HL-60 (cell line): Measurements from ENCODE around the gene FANCC.

Experiments used
- DNase-seq, 2 experiments: peaks; one replicate each; pipeline ENCODE4 v3.0.0-alpha.2; 2010 to 2020; ENCODE audit warnings: low read depth in 1 of 2, low spot score in 1 of 2
- H3K27ac ChIP-seq: fragments of 250-450 bp; sonication (Bioruptor Pico); replicated peaks from 2 replicates; pipeline ENCODE4 v1.5.1; 2020; ENCODE audit warnings: mild to moderate bottlenecking, moderate library complexity
- H3K27me3 ChIP-seq: fragments of 250-450 bp; sonication (Bioruptor Pico); 2 replicates; pipeline ENCODE4 v1.5.1; 2021; ENCODE audit warnings: mild to moderate bottlenecking, moderate library complexity; ENCODE audit not compliant: insufficient read depth, poor library complexity, severe bottlenecking
- H3K4me3 ChIP-seq: replicated peaks from 2 replicates; pipeline ENCODE4 v1.5.1; 2011; ENCODE audit warnings: mild to moderate bottlenecking, control low read depth, low read length; ENCODE audit not compliant: insufficient read depth
- GABPA ChIP-seq: IDR thresholded peaks from 2 replicates; pipeline ENCODE4 v1.6.1; 2012; ENCODE audit warnings: low read depth
- POLR2AphosphoS5 ChIP-seq: IDR thresholded peaks from 2 replicates; pipeline ENCODE4 v1.6.1; 2012; ENCODE audit warnings: low read depth
- SPI1 ChIP-seq: IDR thresholded peaks from 2 replicates; pipeline ENCODE4 v1.6.1; 2012; ENCODE audit warnings: low read depth, mild to moderate bottlenecking, borderline replicate concordance
- TF ChIP-seq, protein P1 (sequence below): IDR thresholded peaks from 2 replicates; pipeline ENCODE4 v1.6.1; 2012; ENCODE audit warnings: low read depth; ENCODE audit not compliant: insufficient replicate concordance
- TF ChIP-seq, protein P2 (sequence below): IDR thresholded peaks from one replicate; pipeline ENCODE4 v1.5.1; 2011; ENCODE audit warnings: low read length, control low read depth, inconsistent platforms; ENCODE audit not compliant: insufficient read depth

The FANCC gene

DNA sequence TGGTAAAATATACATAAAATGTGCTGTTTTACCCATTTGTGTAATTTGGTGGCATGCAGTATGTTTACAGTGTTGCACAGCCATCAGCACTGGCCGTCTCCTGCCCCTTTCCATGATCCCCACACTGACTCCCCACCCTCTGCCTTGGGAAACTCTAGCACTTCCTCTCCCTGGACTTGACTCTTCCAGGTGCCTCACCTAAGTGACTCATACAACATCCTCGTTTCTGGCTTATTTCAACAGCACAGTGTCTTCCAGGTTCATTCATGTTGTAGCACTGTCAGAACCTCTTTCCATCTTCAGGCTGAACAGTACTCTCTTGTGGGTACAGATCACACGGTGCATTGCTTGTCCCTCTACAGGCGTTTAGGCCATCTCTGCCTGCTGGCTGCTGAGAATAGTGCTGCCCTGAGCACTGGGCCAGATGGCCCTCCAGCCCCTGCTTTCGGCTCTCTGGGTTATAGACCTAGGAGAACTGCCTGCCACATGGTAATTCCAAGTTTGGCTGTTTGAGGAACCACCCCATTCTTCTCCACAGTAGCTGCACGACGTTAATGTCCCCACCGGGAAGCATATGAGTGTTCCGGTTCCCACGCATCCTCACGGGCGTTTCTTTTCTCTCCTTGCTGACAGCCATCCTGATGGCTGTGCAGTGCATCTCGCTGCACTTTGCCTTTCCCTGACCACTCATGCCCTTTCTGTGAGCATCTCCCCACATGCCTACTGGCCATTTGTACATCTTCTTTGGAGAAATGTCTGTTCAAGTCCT, 211.8 kb downstream of the FANCC start:
- DNase-seq, result no peak
- Histone ChIP-seq H3K4me3 (no peak overlapping the region), H3K27ac (no peak overlapping the region), H3K27me3 (no peaks in the 10 kb centered on the region)
- TF ChIP-seq, protein P1, sequence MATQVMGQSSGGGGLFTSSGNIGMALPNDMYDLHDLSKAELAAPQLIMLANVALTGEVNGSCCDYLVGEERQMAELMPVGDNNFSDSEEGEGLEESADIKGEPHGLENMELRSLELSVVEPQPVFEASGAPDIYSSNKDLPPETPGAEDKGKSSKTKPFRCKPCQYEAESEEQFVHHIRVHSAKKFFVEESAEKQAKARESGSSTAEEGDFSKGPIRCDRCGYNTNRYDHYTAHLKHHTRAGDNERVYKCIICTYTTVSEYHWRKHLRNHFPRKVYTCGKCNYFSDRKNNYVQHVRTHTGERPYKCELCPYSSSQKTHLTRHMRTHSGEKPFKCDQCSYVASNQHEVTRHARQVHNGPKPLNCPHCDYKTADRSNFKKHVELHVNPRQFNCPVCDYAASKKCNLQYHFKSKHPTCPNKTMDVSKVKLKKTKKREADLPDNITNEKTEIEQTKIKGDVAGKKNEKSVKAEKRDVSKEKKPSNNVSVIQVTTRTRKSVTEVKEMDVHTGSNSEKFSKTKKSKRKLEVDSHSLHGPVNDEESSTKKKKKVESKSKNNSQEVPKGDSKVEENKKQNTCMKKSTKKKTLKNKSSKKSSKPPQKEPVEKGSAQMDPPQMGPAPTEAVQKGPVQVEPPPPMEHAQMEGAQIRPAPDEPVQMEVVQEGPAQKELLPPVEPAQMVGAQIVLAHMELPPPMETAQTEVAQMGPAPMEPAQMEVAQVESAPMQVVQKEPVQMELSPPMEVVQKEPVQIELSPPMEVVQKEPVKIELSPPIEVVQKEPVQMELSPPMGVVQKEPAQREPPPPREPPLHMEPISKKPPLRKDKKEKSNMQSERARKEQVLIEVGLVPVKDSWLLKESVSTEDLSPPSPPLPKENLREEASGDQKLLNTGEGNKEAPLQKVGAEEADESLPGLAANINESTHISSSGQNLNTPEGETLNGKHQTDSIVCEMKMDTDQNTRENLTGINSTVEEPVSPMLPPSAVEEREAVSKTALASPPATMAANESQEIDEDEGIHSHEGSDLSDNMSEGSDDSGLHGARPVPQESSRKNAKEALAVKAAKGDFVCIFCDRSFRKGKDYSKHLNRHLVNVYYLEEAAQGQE, result no peak
- TF ChIP-seq, protein P2, sequence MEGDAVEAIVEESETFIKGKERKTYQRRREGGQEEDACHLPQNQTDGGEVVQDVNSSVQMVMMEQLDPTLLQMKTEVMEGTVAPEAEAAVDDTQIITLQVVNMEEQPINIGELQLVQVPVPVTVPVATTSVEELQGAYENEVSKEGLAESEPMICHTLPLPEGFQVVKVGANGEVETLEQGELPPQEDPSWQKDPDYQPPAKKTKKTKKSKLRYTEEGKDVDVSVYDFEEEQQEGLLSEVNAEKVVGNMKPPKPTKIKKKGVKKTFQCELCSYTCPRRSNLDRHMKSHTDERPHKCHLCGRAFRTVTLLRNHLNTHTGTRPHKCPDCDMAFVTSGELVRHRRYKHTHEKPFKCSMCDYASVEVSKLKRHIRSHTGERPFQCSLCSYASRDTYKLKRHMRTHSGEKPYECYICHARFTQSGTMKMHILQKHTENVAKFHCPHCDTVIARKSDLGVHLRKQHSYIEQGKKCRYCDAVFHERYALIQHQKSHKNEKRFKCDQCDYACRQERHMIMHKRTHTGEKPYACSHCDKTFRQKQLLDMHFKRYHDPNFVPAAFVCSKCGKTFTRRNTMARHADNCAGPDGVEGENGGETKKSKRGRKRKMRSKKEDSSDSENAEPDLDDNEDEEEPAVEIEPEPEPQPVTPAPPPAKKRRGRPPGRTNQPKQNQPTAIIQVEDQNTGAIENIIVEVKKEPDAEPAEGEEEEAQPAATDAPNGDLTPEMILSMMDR, result no peak
- TF ChIP-seq SPI1 (no peak), GABPA (no peak), POLR2AphosphoS5 (no peak)

- H3K4me3 ChIP-seq, result no peak overlapping the region
- no peak overlapping the region for H3K27ac ChIP-seq
- no peaks in the 10 kb centered on the region for H3K27me3 ChIP-seq
- no peak for DNase-seq
- no peak for TF ChIP-seq POLR2AphosphoS5
- no peak for TF ChIP-seq GABPA
- TF ChIP-seq, protein P1, result no peak
- TF ChIP-seq SPI1, result no peak
- TF ChIP-seq, protein P2, result no peak
Measured at GRCh38 chr9:95104980-95105379, 212.5 kb downstream of the FANCC start.

GRCh38 chr9:95104581-95104960, 212.9 kb downstream of the FANCC start:
- H3K27me3 ChIP-seq, result no peaks in the 10 kb centered on the region
- no peak overlapping the region for H3K27ac ChIP-seq
- TF ChIP-seq, protein P1, result no peak
- TF ChIP-seq GABPA (no peak), SPI1 (no peak), POLR2AphosphoS5 (no peak)
- TF ChIP-seq, protein P2, result no peak
- DNase-seq, result no peak
- no peak overlapping the region for H3K4me3 ChIP-seq
